ENCODE results near the gene P3H3. TPM values are rescaled to one million over a fixed set of nuclear protein-coding genes. Genes with fewer than 3 reads are reported as not detected.

Gene P3H3
- total RNA-seq = 29.5 TPM

DNA sequence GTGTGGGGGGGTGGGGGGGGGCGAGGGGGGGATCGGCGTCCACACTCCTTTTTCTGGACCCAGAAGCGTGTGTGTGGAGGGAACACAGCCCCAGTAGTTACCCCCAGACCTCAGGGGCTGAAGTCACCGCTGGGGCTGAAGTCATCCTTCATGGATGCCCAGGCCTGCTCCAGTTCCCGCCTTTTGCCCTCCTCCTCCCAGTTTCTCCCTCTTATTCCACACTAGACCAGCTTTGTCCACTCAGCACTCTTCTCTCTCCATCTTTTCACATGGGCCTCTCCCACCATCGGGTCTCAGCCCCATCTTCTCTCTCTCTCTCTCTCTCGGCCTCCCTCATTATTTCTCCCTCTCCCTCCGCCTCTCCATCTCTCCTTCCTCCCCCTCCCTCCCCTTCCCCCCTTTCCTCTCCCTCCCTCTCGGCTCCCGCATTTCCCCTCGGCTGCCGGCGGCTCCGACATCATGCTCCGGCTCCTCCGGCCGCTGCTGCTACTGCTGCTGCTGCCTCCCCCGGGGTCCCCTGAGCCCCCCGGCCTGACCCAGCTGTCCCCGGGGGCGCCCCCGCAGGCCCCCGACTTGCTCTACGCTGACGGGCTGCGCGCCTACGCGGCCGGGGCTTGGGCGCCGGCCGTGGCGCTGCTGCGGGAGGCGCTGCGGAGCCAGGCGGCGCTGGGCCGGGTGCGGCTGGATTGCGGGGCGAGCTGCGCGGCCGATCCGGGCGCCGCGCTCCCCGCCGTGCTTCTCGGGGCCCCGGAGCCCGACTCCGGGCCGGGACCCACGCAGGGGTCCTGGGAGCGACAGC lies at the start of gene P3H3:
Gene P3H3 (plus strand): TSS at position 426 of the 799 bp plus-strand sequence. CDS start 34 bp downstream, at position 460.

DNA sequence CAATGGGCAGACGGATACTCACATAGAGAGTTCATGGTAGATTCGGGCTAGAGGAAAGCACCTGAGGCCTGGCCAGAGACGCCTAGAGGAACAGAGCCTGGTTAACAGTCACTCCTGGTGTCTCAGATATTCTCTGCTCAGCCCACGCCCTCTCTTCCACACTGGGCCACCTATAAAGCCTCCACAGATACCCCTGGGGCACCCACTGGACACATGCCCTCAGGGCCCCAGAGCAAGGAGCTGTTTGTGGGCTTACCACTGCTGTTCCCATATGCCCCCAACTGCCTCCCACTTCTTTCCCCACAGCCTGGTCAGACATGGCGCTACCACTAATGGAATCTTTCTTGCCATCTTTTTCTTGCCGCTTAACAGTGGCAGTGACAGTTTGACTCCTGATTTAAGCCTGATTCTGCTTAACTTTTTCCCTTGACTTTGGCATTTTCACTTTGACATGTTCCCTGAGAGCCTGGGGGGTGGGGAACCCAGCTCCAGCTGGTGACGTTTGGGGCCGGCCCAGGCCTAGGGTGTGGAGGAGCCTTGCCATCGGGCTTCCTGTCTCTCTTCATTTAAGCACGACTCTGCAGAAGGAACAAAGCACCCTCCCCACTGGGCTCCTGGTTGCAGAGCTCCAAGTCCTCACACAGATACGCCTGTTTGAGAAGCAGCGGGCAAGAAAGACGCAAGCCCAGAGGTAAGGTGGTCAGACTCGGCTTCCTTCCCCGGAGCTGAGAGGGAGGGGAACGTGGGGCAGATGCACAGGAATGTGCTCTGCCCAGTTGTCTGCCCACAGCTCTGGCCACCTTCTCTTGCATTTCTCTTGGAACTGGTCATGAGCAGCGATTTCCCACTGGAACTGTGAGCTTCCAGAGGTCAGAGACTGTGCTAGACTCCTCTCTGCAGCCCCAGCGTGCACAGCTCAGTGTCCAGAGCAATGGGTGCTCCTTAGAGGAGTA lies 39.0 kb upstream of the P3H3 start, which contains the start of gene CD4:
Gene CD4 (plus strand): TSS at position 557 of the 953 bp plus-strand sequence. CDS start 10,611 bp downstream, outside the sequence.

GRCh38 chr12:6821591-6822425 lies 6.4 kb upstream of the P3H3 start, which contains the start of gene GPR162:
Gene GPR162 (plus strand): TSS chr12:6821821. CDS start chr12:6823899, 2,078 bp downstream.

GRCh38 chr12:6840761-6841515 lies 12.7 kb downstream of the P3H3 start, which contains the start of gene GNB3:
Gene GNB3 (plus strand): TSS chr12:6840925. CDS start chr12:6841288, 363 bp downstream.

GRCh38 chr12:6851153-6851920 lies 23.1 kb downstream of the P3H3 start, which contains the start of gene CDCA3:
Gene CDCA3 (minus strand): TSS chr12:6851286. CDS start chr12:6850952, 334 bp downstream.

GRCh38 chr12:6851921-6852650 lies 23.9 kb downstream of the P3H3 start, which contains the start of gene USP5:
Gene USP5 (plus strand): TSS chr12:6852150. CDS start chr12:6852180, 30 bp downstream.

GRCh38 chr12:6867413-6868210 lies 39.4 kb downstream of the P3H3 start, which contains the start of gene TPI1:
Gene TPI1 (plus strand): TSS chr12:6867531. CDS start chr12:6867567, 36 bp downstream.

DNA sequence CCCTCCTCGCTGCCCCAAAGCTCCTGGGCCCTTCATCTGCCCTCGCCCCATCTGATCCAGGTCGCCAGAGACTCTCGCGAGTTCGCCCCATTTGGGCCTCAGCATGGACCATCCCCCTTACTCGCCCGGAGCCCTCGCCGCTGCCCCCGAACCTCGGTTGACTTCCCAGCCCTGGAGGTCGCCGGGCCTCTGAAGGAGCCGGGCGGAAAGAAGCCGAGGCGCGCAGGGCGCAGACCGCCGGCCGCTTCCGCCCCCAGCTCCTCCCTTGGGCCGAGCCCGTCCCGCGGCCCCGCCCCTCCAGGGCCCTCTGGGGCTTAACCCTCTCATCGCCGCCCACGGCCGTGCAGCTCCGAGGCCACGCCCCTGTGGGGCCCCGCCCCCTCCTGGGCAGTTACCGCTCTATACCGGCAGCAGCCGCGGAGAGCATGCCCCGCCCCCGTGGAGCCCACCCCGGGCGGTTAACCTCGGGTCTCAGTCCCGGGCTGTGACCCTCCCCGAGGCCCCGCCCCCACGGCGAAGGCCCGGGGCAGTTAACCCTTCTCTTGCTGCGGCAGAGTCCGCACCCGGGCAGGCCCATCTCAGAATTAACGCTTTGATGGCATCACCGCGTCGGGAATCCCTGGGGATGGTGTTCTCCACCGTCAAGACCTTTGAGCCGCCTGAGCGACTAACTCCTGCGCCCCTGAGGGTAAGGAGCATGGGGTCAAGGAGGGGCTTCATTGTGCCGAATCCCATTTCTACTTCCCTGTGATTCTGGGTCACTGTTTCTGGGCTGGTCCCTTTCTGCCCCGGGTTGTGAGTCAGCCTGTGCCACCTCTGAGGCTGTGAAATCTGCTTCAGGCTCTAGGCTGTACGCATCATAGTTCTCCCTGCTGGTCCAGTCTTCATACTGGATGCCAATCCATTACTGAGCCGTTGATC lies 45.1 kb downstream of the P3H3 start, which contains the start of gene SPSB2:
Gene SPSB2 (minus strand): TSS at position 210 of the 921 bp plus-strand sequence. CDS start 402 bp downstream, outside the sequence.

Other genes with a start within 250 kb of the P3H3 start
- gene CHD4, start 221.0 kb upstream of the P3H3 start, total RNA-seq = 230 TPM
- 2.2 TPM for gene LPAR5, start 192.4 kb upstream of the P3H3 start, total RNA-seq
- gene ACRBP, start 181.0 kb upstream of the P3H3 start, total RNA-seq = 2.3 TPM
- 48.6 TPM for gene ING4, start 165.3 kb upstream of the P3H3 start, total RNA-seq
- gene ZNF384, start 139.0 kb upstream of the P3H3 start, total RNA-seq = 31.5 TPM
- gene PIANP, start 127.6 kb upstream of the P3H3 start, total RNA-seq = 2.0 TPM
- gene COPS7A, start 104.4 kb upstream of the P3H3 start, total RNA-seq = 47.0 TPM
- gene MLF2, start 75.3 kb upstream of the P3H3 start, total RNA-seq = 86.4 TPM
- 61.1 TPM for gene PTMS, start 62.0 kb upstream of the P3H3 start, total RNA-seq
- 0.47 TPM for gene LAG3, start 55.9 kb upstream of the P3H3 start, total RNA-seq
- gene CD4, start 38.9 kb upstream of the P3H3 start, total RNA-seq = 18.3 TPM
- 13.5 TPM for gene GPR162, start 6.6 kb upstream of the P3H3 start, total RNA-seq
- 3.7 TPM for gene GNB3, start 12.5 kb downstream of the P3H3 start, total RNA-seq
- 18.0 TPM for gene CDCA3, start 22.9 kb downstream of the P3H3 start, total RNA-seq
- 49.5 TPM for gene USP5, start 23.7 kb downstream of the P3H3 start, total RNA-seq
- gene TPI1, start 39.1 kb downstream of the P3H3 start, total RNA-seq = 430 TPM
- 11.3 TPM for gene SPSB2, start 44.9 kb downstream of the P3H3 start, total RNA-seq
- 7.8 TPM for gene LRRC23, start 76.4 kb downstream of the P3H3 start, total RNA-seq
- 5.7 TPM for gene ENO2, start 86.2 kb downstream of the P3H3 start, total RNA-seq
- gene ATN1, start 99.6 kb downstream of the P3H3 start, total RNA-seq = 77.0 TPM
- not detected for gene RNU7-1, start 115.4 kb downstream of the P3H3 start, total RNA-seq
- 146 TPM for gene C12orf57, start 115.6 kb downstream of the P3H3 start, total RNA-seq
- 21.1 TPM for gene PTPN6, start 122.9 kb downstream of the P3H3 start, total RNA-seq
- 186 TPM for gene PHB2, start 142.3 kb downstream of the P3H3 start, total RNA-seq
- 26.9 TPM for gene EMG1, start 142.5 kb downstream of the P3H3 start, total RNA-seq
- gene LPCAT3, start 190.1 kb downstream of the P3H3 start, total RNA-seq = 32.3 TPM
- gene C1S, start 232.3 kb downstream of the P3H3 start, total RNA-seq = 87.9 TPM

All from metanephros (tissue), 1 donor.